Cardiac fibroblast (primary cell): ENCODE measurements around the gene SLC29A4.

Source experiments
- DNase-seq, 2 donors: peaks; one replicate each; pipeline versions ENCODE4 v3.0.0 to v3.0.0-alpha.2; 2010; ENCODE audit warnings: low read depth in 2 of 2
- H3K4me3 ChIP-seq, 2 donors: replicated peaks in 1 of 2; 1 replicate in 1 of 2; 2 replicates in 1 of 2; pipeline ENCODE4 v1.5.1; 2011; ENCODE audit warnings: low read depth in 2 of 2, low read length in 2 of 2, mild to moderate bottlenecking in 2 of 2, moderate library complexity in 1 of 2
- TF ChIP-seq, protein P1 (sequence below): IDR thresholded peaks from one replicate; pipeline ENCODE4 v1.5.1; 2011; ENCODE audit warnings: low read depth, mild to moderate bottlenecking, low read length, inconsistent platforms

SLC29A4 gene

DNA sequence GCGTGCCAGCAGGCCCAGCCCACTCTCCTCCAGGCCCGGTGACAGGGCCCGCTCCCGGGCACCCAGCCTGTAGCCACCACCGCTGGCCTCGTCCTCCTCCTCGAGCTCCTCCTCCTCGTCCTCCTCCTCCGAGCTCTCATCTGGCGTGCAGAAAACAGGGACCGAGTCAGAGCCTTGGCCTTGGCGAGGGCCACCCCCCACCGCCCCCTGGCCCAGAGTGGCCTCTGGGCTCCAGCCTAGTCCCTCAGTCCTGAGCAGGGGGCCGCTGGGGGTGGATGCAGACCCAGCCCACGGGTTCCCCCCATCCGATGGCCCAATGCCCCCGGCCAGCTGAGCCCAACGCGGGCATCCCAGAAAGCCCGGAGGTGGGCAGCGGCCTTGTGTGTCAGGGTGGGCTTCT lies 62.9 kb downstream of the SLC29A4 start:
- TF ChIP-seq, protein P1, sequence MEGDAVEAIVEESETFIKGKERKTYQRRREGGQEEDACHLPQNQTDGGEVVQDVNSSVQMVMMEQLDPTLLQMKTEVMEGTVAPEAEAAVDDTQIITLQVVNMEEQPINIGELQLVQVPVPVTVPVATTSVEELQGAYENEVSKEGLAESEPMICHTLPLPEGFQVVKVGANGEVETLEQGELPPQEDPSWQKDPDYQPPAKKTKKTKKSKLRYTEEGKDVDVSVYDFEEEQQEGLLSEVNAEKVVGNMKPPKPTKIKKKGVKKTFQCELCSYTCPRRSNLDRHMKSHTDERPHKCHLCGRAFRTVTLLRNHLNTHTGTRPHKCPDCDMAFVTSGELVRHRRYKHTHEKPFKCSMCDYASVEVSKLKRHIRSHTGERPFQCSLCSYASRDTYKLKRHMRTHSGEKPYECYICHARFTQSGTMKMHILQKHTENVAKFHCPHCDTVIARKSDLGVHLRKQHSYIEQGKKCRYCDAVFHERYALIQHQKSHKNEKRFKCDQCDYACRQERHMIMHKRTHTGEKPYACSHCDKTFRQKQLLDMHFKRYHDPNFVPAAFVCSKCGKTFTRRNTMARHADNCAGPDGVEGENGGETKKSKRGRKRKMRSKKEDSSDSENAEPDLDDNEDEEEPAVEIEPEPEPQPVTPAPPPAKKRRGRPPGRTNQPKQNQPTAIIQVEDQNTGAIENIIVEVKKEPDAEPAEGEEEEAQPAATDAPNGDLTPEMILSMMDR: no peak
- no peak overlapping the region for H3K4me3 ChIP-seq
- DNase-seq: no peak

- TF ChIP-seq, protein P1: no peak
- no peak for DNase-seq
- no peak overlapping the region for H3K4me3 ChIP-seq
Measured at GRCh38 chr7:5348134-5349004, 65.6 kb downstream of the SLC29A4 start.

DNA sequence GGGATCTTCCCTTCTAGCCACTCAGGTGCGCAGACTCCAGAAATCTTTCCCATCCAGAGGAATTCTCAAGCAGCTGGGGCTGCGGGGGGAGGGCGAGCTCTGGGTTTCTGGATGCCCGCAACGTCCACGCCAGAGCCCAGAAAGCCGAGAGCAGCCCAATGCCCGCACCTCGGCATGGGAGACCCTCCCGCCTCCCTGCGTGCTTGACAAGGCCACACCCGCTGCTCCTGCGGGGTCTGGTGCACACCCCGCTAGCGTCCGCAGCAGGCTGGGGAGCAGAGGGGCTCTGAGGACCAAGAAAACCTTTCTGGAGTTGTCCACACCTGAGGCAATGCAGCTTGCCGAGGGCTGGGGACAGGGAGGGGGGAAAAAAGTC lies 66.2 kb downstream of the SLC29A4 start:
- H3K4me3 ChIP-seq: no peak overlapping the region
- DNase-seq: no peak
- TF ChIP-seq, protein P1: no peak

DNA sequence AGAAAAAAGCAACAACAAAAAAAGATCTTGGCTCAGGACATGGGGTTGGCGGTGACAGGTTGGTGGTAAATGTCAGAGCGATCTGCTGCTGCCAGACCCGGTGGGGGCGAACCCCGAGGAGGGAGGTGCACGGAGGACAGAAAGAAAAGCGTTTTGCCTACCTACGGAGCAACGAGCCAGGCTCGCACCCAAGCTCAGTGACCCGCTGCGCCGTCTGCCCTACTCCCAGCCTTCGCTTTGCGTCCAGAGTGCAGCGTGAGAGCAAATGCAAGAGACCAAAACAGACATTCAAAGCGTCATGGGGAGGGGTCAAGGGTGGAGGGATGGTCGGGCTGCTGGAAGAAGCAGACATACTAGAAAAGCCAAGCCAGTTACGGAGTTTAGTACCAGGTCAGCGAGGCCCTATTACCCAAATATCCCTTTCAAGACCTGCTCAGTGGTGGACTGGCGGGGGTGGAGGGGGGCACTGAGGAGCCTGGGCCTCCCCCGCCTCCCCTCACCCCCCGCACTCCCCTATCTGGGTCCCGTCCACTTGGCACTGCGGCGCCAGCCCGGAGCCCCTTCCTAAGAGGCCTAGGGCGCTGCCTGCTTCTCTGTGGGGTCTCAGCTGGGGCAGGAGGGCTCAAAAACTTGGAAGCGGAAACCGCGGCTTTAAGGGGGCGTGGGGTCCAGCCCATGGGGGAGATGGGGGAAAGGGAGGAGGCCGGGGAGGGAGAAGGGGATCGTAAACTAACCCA lies 66.9 kb downstream of the SLC29A4 start:
- H3K4me3 ChIP-seq: no peak overlapping the region
- TF ChIP-seq, protein P1: no peak
- no peak for DNase-seq

GRCh38 chr7:5350174-5350463 lies 67.4 kb downstream of the SLC29A4 start:
- no peak overlapping the region for H3K4me3 ChIP-seq
- no peak for DNase-seq
- TF ChIP-seq, protein P1: no peak

GRCh38 chr7:5350600-5351385 lies 68.0 kb downstream of the SLC29A4 start:
- no peak overlapping the region for H3K4me3 ChIP-seq
- TF ChIP-seq, protein P1: no peak
- no peak for DNase-seq
